Thyroid gland (tissue), 4 donors: ENCODE data around the gene ITPKB. TPM values are rescaled to one million over a fixed set of nuclear protein-coding genes. Genes with fewer than 3 reads are reported as not detected.
A peak's percentile ranks its signal among the peaks of the same experiment; 100 is the strongest.

ENCODE experiments used
- DNase-seq, 2 donors: peaks; one replicate each; pipeline ENCODE4 v3.0.0-alpha.2; 2019
- H3K27ac ChIP-seq, 3 donors: fragments of 200-600 bp; sonication (generic); 1 replicate in 2 of 3; 2 replicates in 1 of 3; pipeline ENCODE4 v1.5.1; 2016 to 2019; ENCODE audit warnings: mild to moderate bottlenecking in 1 of 3, moderate library complexity in 1 of 3
- H3K27me3 ChIP-seq: fragments of 200-600 bp; sonication (generic); one replicate; pipeline ENCODE4 v1.5.1; 2019
- H3K36me3 ChIP-seq, 2 donors: fragments of 200-600 bp; sonication (generic); one replicate each; pipeline ENCODE4 v1.5.1; 2016 to 2019
- H3K4me1 ChIP-seq, 2 donors: fragments of 200-600 bp; sonication (generic); one replicate each; pipeline ENCODE4 v1.5.1; 2017 to 2019
- H3K4me3 ChIP-seq, 3 donors: fragments of 200-600 bp; sonication (generic); replicated peaks in 1 of 3; 1 replicate in 2 of 3; 2 replicates in 1 of 3; pipeline ENCODE4 v1.5.1; 2016; ENCODE audit warnings: mild to moderate bottlenecking in 1 of 3
- H3K9me3 ChIP-seq: fragments of 200-600 bp; sonication (generic); one replicate; pipeline ENCODE4 v1.5.1; 2017
- CTCF ChIP-seq, 6 experiments: fragments of 200-600 bp in 3 of 6; fragments of 450-650 bp in 3 of 6; sonication (generic) in 3 of 6; IDR thresholded peaks; one replicate each; pipeline ENCODE4 v1.5.1; 2016 to 2019; ENCODE audit warnings: antibody characterized with exemption in 6 of 6, mild to moderate bottlenecking in 2 of 6, inconsistent platforms in 1 of 6, moderate library complexity in 1 of 6
- POLR2A ChIP-seq, 2 donors: fragments of 450-650 bp; IDR thresholded peaks; one replicate each; pipeline ENCODE4 v1.6.1; 2017; ENCODE audit warnings: antibody characterized with exemption in 2 of 2, mild to moderate bottlenecking in 2 of 2, moderate library complexity in 1 of 2
- WGBS, 2 donors: methylation state at CpG; one replicate each; pipeline ENCODE4 v1.1.5; 2017; 5-methylcytosine and 5-hydroxymethylcytosine counted together
- intact Hi-C: fragments of 100-400 bp; cut with DNase I; formaldehyde crosslinking; loops from one replicate; pipeline ENCODE4 v1.15.1; 2023
- total RNA-seq, 4 donors: library from RNA; depleted of rRNA; stranded (reverse); fragments of >200 nt; gene quantifications; one replicate each; pipeline ENCODE4 v1.2.3, GENCODE V29; 2016

The ITPKB gene
- total RNA-seq, result 10 to 100 TPM; 19.1 to 24.0 (median 22.2) TPM

DNA sequence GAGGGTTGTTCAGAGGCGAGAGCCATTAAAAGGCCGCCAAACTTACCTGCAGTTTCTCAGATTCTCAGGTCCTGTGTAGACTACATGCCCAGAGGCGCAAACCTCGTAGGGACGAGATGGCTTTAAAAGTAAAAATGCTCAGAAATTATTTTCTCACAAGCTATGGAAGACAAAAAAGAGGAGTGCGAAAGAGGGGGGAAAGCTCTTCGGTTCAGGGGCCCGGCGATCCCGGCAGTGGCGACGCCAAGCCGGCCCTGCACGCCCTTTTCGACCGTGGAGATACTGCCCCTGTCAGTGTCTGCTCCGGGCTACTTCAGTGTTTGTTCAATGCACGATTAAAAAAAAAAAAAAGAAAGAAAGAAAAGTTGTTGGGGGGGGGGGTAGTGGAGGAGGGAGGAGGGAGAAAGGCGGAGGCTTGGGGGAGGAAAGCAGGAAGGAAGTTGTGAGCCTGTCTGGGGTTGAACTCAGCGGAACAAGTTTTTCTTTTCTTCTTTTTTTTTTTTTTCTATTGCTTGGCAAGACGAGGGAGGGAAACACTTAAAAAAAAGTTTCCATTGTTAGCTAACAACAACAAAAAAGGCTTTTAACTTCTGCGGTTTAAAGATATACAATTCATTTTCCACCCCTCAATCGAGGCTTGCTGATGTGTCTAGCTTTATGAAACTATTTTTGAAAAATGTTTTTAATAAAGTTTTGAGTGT, at the start of gene ITPKB:
TSS of gene ITPKB (minus strand) at position 288 of the 701 bp plus-strand sequence. CDS start 1,824 bp downstream, outside the sequence.
- Histone ChIP-seq H3K27me3 (no peaks in the 10 kb centered on the region), H3K9me3 (no peaks in the 10 kb centered on the region), H3K4me3 (peak within 1 kb of the TSS; percentile 46 to 74 (median 68)), H3K36me3 (no peaks in the 10 kb centered on the region), H3K27ac (peak within 1 kb of the TSS; percentile 64 to 85 (median 85)), H3K4me1 (peaks cover 12 to 34% of the 10 kb centered on the region in 2 donors)
- TF ChIP-seq POLR2A (IDR thresholded peaks at IDR 0.05), result peak in 1 of 2 donors; percentile 50
- TF ChIP-seq CTCF (IDR thresholded peaks at IDR 0.05), result no peak
- WGBS, 2 donors, result 1% methylated on average over 23 of the region's 23 CpGs
- intact Hi-C loops, result loop anchor here (10.0 kb wide), 1 partner anchor 104 kb away; no protein-coding TSS in a partner anchor
- peak; percentile 60 to 62 for DNase-seq

DNA sequence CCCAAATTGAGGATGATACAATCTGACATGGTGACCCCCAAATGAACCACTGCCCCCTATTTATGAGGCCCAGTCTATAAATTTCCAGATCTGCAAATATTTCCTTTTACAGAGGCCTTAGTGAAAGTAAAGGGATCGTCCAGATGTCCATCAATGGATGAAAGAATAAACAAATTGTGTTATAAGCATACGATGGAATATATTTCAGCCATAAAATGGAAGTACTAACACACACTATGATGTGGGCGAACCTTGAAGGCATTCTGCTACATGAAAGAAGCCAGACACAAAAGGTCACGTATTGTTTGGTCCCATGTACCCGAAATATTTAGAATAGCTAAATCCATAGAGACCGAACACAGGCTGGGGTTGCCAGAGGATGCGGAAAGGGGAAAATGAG, 48.6 kb upstream of the ITPKB start:
- intact Hi-C loops, result no loop called here
- H3K4me1 ChIP-seq, result no peaks in the 10 kb centered on the region
- no peak overlapping the region for H3K4me3 ChIP-seq
- H3K27ac ChIP-seq, result no peak overlapping the region
- no peak for DNase-seq
- 89 to 91% methylated on average over 7 of the region's 7 CpGs for WGBS, 2 donors
- TF ChIP-seq POLR2A (IDR thresholded peaks at IDR 0.05) (no peak), CTCF (IDR thresholded peaks at IDR 0.05) (no peak)
- no peaks in the 10 kb centered on the region for H3K36me3 ChIP-seq
- H3K27me3 ChIP-seq, result no peaks in the 10 kb centered on the region
- no peaks in the 10 kb centered on the region for H3K9me3 ChIP-seq

- H3K27me3 ChIP-seq, result no peaks in the 10 kb centered on the region
- TF ChIP-seq CTCF (IDR thresholded peaks at IDR 0.05), result no peak
- no peak for TF ChIP-seq POLR2A (IDR thresholded peaks at IDR 0.05)
- no peaks in the 10 kb centered on the region for H3K9me3 ChIP-seq
- DNase-seq, result no peak
- no peak overlapping the region for H3K4me3 ChIP-seq
- no peak overlapping the region for H3K27ac ChIP-seq
- H3K36me3 ChIP-seq, result no peaks in the 10 kb centered on the region
- no peaks in the 10 kb centered on the region for H3K4me1 ChIP-seq
- WGBS, 2 donors, result 73 to 81% methylated on average over 2 of the region's 2 CpGs
- intact Hi-C loops, result no loop called here
Observed at GRCh38 chr1:226787071-226787470, 48.0 kb upstream of the ITPKB start.

DNA sequence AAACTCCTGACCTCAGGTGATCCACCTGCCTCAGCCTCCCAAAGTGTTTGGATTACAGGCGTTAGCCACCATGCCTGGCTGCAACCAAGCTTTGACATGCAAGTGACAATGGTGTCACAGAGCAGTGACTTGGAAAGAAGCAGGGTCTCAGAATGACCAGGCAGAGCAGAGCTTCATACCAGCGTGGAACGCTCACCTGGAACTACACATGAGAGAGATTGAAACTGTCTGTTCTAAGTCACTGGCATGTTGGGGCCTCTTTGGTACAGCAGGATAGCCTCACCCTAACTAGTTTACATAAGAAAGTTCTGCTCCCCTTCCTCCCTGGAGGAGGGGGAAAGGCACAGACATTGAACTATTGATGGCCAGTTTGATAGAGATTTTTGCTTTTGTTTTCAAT, 47.5 kb upstream of the ITPKB start:
- no peaks in the 10 kb centered on the region for H3K27me3 ChIP-seq
- H3K4me3 ChIP-seq, result no peak overlapping the region
- no peaks in the 10 kb centered on the region for H3K4me1 ChIP-seq
- no peak for DNase-seq
- no peaks in the 10 kb centered on the region for H3K9me3 ChIP-seq
- TF ChIP-seq POLR2A (IDR thresholded peaks at IDR 0.05) (no peak), CTCF (IDR thresholded peaks at IDR 0.05) (no peak)
- no peaks in the 10 kb centered on the region for H3K36me3 ChIP-seq
- WGBS, 2 donors, result 83 to 93% methylated on average over 3 of the region's 3 CpGs
- intact Hi-C loops, result no loop called here
- no peak overlapping the region for H3K27ac ChIP-seq

- no peak overlapping the region for H3K27ac ChIP-seq
- H3K36me3 ChIP-seq, result no peaks in the 10 kb centered on the region
- DNase-seq, result no peak
- intact Hi-C loops, result no loop called here
- H3K9me3 ChIP-seq, result no peaks in the 10 kb centered on the region
- H3K4me1 ChIP-seq, result no peaks in the 10 kb centered on the region
- 94 to 99% methylated on average over 2 of the region's 2 CpGs for WGBS, 2 donors
- TF ChIP-seq CTCF (IDR thresholded peaks at IDR 0.05) (no peak), POLR2A (IDR thresholded peaks at IDR 0.05) (no peak)
- H3K27me3 ChIP-seq, result no peaks in the 10 kb centered on the region
- no peak overlapping the region for H3K4me3 ChIP-seq
Observed at GRCh38 chr1:226785805-226786204, 46.7 kb upstream of the ITPKB start.
